Body of pancreas (tissue), 4 donors: ENCODE measurements around the gene HOXD4. TPM values are rescaled to one million over a fixed set of nuclear protein-coding genes. Genes with fewer than 3 reads are reported as not detected.

Source experiments
- ATAC-seq: fragments of 150-250 bp; one replicate; pipeline ENCODE4 v1.9.1; 2016
- DNase-seq, 4 donors: peaks; one replicate each; pipeline ENCODE4 v3.0.0-alpha.2; 2019
- H3K27ac ChIP-seq, 4 donors: fragments of 200-600 bp; sonication (generic); 1 replicate in 3 of 4; 2 replicates in 1 of 4; pipeline versions ENCODE4 v1.5.1 to v1.6.1; 2016 to 2019; ENCODE audit warnings: mild to moderate bottlenecking in 1 of 4, mixed read lengths in 1 of 4, moderate library complexity in 1 of 4
- H3K27me3 ChIP-seq, 2 donors: fragments of 200-600 bp; sonication (generic); one replicate each; pipeline ENCODE4 v1.6.0; 2016; ENCODE audit warnings: mild to moderate bottlenecking in 1 of 2
- H3K36me3 ChIP-seq, 2 donors: fragments of 200-600 bp; sonication (generic); replicated peaks in 1 of 2; 2 replicates each; pipeline ENCODE4 v1.5.1; 2016; ENCODE audit warnings: low read depth in 2 of 2; ENCODE audit not compliant: insufficient read depth in 1 of 2
- H3K4me1 ChIP-seq: fragments of 200-600 bp; sonication (generic); one replicate; pipeline ENCODE4 v1.6.0; 2016
- H3K4me3 ChIP-seq, 2 donors: fragments of 200-600 bp; sonication (generic); 1 replicate in 1 of 2; 2 replicates in 1 of 2; pipeline ENCODE4 v1.5.1; 2016 to 2019
- H3K9me3 ChIP-seq, 3 donors: fragments of 200-600 bp; sonication (generic); 1 replicate in 2 of 3; 2 replicates in 1 of 3; pipeline ENCODE4 v1.5.1; 2016
- POLR2A ChIP-seq, 3 donors: fragments of 450-650 bp; IDR thresholded peaks; one replicate each; pipeline ENCODE4 v1.6.1; 2016; ENCODE audit warnings: antibody characterized with exemption in 3 of 3, mild to moderate bottlenecking in 2 of 3
- WGBS, 2 donors: methylation state at CpG; one replicate each; pipeline ENCODE4 v1.1.5; 2017; 5-methylcytosine and 5-hydroxymethylcytosine counted together
- intact Hi-C: fragments of 100-400 bp; cut with DNase I; formaldehyde crosslinking; loops from one replicate; pipeline ENCODE4 v1.15.1; 2023
- total RNA-seq, 2 donors: library from RNA; depleted of rRNA; stranded (reverse); fragments of >200 nt; gene quantifications; one replicate each; pipeline ENCODE4 v1.1.0, GENCODE V29; 2016
- TF ChIP-seq, protein P1 (sequence below), 7 experiments: fragments of 450-650 bp in 4 of 7; fragments of 200-600 bp in 3 of 7; sonication (generic) in 3 of 7; IDR thresholded peaks; one replicate each; pipeline ENCODE4 v1.5.1; 2016 to 2019; ENCODE audit warnings: antibody characterized with exemption in 7 of 7

Gene HOXD4
- total RNA-seq, 2 donors from 2014 or later = 0.78 TPM; not detected in 1

DNA sequence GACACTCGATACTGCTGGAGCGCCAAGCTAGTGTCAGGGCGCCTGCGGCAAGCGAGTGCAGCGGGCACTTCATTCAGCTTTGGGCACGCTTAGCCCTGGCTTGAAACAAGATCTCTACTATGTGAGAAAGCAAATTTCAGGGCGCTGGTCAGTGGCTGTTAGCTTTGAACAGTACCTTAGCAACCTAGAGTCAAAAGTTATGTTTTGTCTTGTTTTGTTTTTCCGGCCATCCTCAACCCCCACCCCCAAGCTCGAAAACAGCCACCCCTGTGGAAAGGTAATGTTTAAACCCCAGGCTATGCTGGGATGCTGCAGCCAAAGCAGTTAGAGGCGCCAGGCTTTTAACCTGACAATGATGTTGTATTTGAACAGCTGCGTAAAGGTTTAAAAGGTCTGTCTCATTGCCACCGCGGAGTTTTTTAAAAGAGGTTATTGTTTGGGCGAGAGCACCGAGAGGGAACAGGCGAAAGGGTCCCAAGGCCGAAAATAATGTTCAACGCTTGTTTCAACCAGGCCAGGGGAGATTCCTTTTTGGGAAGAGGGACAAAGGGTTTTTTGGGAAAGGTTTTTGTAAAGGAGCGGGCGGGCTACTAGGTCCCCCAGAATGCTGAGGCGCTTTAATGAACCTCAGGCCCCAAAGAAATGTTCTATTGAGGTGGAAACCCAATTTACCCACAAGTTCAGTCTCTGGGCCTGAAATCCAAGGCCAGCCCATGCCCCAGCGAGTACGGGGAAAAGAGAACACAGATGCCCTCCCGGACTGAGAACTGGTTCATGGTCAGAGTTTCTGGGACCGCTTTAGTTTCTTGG is 37.0 kb upstream of the HOXD4 start:
- H3K4me3 ChIP-seq = no peak overlapping the region
- ATAC-seq (no peak), DNase-seq (no peak)
- WGBS, 2 donors = 7 to 8% methylated on average over 21 to 26 of the region's 26 CpGs
- intact Hi-C loops = no loop called here
- no peaks in the 10 kb centered on the region for H3K36me3 ChIP-seq
- TF ChIP-seq, protein P1, sequence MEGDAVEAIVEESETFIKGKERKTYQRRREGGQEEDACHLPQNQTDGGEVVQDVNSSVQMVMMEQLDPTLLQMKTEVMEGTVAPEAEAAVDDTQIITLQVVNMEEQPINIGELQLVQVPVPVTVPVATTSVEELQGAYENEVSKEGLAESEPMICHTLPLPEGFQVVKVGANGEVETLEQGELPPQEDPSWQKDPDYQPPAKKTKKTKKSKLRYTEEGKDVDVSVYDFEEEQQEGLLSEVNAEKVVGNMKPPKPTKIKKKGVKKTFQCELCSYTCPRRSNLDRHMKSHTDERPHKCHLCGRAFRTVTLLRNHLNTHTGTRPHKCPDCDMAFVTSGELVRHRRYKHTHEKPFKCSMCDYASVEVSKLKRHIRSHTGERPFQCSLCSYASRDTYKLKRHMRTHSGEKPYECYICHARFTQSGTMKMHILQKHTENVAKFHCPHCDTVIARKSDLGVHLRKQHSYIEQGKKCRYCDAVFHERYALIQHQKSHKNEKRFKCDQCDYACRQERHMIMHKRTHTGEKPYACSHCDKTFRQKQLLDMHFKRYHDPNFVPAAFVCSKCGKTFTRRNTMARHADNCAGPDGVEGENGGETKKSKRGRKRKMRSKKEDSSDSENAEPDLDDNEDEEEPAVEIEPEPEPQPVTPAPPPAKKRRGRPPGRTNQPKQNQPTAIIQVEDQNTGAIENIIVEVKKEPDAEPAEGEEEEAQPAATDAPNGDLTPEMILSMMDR (IDR thresholded peaks at IDR 0.05) = no peak
- no peak for TF ChIP-seq POLR2A (IDR thresholded peaks at IDR 0.05)
- no peaks in the 10 kb centered on the region for H3K9me3 ChIP-seq
- H3K27ac ChIP-seq = no peak overlapping the region
- H3K4me1 ChIP-seq = peaks cover 4% of the 10 kb centered on the region
- H3K27me3 ChIP-seq = peaks cover 0 to 70% of the 10 kb centered on the region in 2 donors

DNA sequence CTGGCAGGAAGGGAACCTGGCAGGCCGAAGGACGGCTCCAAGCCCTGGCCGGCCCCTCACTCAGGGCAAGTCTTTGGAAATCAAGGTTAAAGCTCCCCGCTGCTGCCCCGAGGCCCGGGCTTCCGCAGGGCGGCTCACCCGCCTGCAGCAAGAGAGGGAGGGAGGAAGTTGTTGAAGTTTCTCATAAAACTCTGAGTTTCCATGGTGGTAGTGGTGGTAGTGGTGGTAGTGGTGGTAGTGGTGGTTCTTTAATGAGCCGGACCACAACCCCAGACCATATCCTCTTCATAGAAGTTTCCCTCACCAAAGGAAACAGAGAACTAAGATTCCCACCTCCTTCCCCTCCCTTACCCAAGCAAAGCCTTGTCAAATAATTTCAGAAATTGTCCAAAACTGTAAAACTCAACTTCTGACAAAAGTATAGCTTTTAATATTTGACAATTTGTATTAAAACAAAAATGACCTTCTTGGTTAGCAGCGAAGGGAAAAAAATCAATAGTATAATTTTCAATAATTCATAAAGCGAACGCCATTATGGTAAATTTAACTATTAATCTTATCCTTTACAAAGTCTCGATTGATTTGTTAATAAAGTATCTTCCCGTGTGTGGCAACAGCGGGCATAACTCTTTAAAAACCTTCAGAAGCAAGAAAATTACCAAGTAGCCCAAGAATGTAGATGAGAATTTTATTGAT is 36.3 kb upstream of the HOXD4 start:
- peaks cover 4% of the 10 kb centered on the region for H3K4me1 ChIP-seq
- WGBS, 2 donors = 12 to 18% methylated on average over 16 of the region's 16 CpGs
- H3K27me3 ChIP-seq = peaks cover 0 to 73% of the 10 kb centered on the region in 2 donors
- no peak for TF ChIP-seq POLR2A (IDR thresholded peaks at IDR 0.05)
- no peak for DNase-seq
- H3K4me3 ChIP-seq = no peak overlapping the region
- H3K36me3 ChIP-seq = no peaks in the 10 kb centered on the region
- ATAC-seq = no peak
- H3K9me3 ChIP-seq = no peaks in the 10 kb centered on the region
- intact Hi-C loops = no loop called here
- H3K27ac ChIP-seq = no peak overlapping the region

DNA sequence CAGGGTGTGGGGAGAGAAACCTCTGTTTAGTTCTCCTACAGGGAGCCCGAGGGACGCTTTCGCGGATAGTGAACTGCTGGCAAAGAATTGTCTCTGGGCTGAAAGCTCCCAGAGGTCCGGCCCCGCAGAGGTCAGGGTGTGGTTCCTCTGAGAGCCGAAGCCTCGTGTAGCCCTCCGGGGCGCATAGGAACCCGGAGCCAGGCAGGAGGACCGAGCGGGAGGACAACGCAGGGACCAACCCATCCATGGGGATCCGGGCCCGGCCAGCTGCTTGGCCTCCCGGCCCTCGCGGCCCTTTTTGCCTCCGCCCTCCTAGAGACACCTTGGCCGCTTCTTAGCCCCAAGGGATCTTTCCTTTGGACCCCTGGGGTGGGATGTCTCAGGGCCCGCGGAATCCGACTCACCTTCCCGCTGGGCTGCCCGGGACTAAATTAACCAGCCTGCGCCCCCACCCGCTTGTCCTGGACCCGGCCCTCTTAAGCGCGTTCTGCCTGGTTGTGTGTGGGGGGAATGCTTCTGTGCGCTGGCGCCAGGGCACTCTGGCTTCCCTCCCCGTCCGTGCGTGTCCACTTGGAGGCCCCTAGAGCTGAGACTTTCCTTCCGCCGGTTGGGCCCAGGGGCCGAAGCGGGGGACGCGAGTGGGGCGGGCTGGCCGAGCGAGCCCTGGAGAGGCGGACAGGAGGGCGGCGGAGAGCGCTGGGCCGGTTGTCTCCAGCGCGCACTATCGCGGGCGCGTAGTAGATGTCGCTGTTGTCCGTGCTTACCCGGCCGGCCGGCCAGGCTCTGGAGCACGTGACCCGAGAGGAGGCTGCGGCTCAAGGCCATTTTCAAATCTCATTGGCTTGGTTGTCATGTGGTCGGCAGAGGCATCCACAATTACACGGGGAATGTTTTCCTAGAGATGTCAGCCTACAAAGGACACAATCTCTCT is 35.2 kb upstream of the HOXD4 start, which contains the start of gene HOXD10:
Gene HOXD10 (plus strand): TSS at position 896 of the 931 bp plus-strand sequence. CDS start 56 bp downstream, outside the sequence.
- Histone ChIP-seq H3K4me3 (no peak within 1 kb of the TSS), H3K4me1 (peaks cover 4% of the 10 kb centered on the region), H3K27me3 (peaks cover 0 to 74% of the 10 kb centered on the region in 2 donors), H3K9me3 (no peaks in the 10 kb centered on the region), H3K36me3 (no peaks in the 10 kb centered on the region), H3K27ac (no peak within 1 kb of the TSS)
- ATAC-seq (no peak), DNase-seq (no peak)
- intact Hi-C loops = no loop called here
- TF ChIP-seq, protein P1 (IDR thresholded peaks at IDR 0.05) = no peak
- TF ChIP-seq POLR2A (IDR thresholded peaks at IDR 0.05) = no peak
- WGBS, 2 donors = 4 to 9% methylated on average over 37 to 60 of the region's 66 CpGs

DNA sequence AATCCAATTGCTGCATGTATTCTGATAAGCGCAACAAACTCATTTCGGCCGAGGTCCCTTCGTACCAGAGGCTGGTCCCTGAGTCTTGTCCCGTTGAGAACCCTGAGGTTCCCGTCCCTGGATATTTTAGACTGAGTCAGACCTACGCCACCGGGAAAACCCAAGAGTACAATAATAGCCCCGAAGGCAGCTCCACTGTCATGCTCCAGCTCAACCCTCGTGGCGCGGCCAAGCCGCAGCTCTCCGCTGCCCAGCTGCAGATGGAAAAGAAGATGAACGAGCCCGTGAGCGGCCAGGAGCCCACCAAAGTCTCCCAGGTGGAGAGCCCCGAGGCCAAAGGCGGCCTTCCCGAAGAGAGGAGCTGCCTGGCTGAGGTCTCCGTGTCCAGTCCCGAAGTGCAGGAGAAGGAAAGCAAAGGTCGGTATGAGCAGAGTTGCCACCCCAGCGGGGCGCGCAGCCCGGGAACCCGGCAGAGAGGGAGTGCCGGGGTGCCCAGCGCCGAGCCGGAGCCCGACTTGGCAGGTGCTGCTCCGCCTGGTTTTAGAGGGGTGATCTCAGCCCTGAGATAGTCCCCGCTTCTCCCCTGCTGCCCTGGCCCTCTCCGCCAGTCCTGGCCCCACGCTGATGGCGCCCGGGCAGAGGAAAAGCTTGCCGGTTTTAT is 34.1 kb upstream of the HOXD4 start:
- Histone ChIP-seq H3K4me3 (no peak overlapping the region), H3K36me3 (no peaks in the 10 kb centered on the region), H3K4me1 (peaks cover 7% of the 10 kb centered on the region), H3K27ac (no peak overlapping the region), H3K9me3 (no peaks in the 10 kb centered on the region), H3K27me3 (peaks cover 0 to 74% of the 10 kb centered on the region in 2 donors)
- TF ChIP-seq POLR2A (IDR thresholded peaks at IDR 0.05) = no peak
- TF ChIP-seq, protein P1 (IDR thresholded peaks at IDR 0.05) = no peak
- 14% methylated on average over 22 to 40 of the region's 40 CpGs for WGBS, 2 donors
- DNase-seq (no peak), ATAC-seq (no peak)
- intact Hi-C loops = no loop called here
